Measurements from ENCODE around the gene MPZL3. TPM values are rescaled to one million over a fixed set of nuclear protein-coding genes. Genes with fewer than 3 reads are reported as not detected.
A peak's percentile ranks its signal among the peaks of the same experiment; 100 is the strongest.
"Not testable (repeated sequence)": the region's sequence is repeated elsewhere in the genome, so short reads cannot be mapped to it uniquely, and the experiment has no call there.

MPZL3 gene
- total RNA-seq, 3 donors from 2014 or later = 0.64 to 23.0 (median 13.1) TPM

DNA sequence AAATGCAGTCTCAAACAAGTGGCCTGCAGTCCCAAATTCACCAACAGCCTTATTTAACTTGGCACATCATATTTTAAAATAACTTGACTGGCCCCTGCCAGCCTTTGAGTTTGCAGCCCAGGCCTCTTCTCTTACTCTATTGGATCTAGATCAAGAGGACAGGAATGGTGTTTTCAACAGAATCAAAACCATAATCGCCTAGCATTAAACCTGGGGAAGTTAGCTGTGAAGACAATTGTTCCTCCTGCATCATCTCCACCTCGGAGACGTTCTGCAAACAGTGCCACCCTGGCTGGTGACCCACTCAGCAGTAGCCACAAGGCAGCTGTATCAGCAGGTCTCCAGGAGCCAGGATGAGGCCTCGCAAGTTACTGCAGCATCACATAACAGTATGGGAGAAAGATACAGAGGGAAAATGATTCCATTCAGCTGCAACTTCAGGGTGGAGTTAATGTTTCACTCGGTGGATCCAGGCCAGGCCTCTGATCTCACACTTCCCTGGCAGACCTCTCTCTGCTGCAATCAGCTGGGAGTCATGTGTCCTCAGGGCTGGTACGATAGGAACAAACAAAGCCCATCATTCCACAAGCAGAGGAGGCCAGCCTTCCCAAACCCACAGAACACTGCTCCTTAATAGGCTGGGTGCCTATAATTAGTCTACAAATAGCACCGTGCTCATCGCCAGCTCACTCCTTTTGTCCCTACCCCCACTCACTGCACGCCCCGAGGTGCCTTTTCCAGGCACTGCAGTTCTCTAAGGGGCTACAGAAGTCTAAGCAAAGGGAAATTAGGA is 57.1 kb downstream of the MPZL3 start:
- Histone ChIP-seq H3K9me3 (no peaks in the 10 kb centered on the region), H3K4me3 (no peak overlapping the region), H3K36me3 (no peaks in the 10 kb centered on the region), H3K4me1 (no peaks in the 10 kb centered on the region), H3K27ac (peak overlapping the region in 1 of 2 donors; percentile 67), H3K27me3 (no peaks in the 10 kb centered on the region)
- DNase-seq (ENCODE audit: low spot score in 2 of 2) = peak; percentile 45 to 60
- TF ChIP-seq, protein P1, sequence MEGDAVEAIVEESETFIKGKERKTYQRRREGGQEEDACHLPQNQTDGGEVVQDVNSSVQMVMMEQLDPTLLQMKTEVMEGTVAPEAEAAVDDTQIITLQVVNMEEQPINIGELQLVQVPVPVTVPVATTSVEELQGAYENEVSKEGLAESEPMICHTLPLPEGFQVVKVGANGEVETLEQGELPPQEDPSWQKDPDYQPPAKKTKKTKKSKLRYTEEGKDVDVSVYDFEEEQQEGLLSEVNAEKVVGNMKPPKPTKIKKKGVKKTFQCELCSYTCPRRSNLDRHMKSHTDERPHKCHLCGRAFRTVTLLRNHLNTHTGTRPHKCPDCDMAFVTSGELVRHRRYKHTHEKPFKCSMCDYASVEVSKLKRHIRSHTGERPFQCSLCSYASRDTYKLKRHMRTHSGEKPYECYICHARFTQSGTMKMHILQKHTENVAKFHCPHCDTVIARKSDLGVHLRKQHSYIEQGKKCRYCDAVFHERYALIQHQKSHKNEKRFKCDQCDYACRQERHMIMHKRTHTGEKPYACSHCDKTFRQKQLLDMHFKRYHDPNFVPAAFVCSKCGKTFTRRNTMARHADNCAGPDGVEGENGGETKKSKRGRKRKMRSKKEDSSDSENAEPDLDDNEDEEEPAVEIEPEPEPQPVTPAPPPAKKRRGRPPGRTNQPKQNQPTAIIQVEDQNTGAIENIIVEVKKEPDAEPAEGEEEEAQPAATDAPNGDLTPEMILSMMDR (IDR thresholded peaks at IDR 0.05) = no peak
- TF ChIP-seq POLR2A (IDR thresholded peaks at IDR 0.05) (no peak), POLR2AphosphoS5 (IDR thresholded peaks at IDR 0.05) (peak in 1 of 3 donors; percentile 43)
- intact Hi-C loops (cut with DNase I; ENCODE audit: low total_unique reads) = loop anchor here (5.0 kb wide), 1 partner anchor 58 kb away; no protein-coding TSS in a partner anchor

GRCh38 chr11:118193910-118194566 is 58.1 kb downstream of the MPZL3 start:
- H3K9me3 ChIP-seq = no peaks in the 10 kb centered on the region
- TF ChIP-seq POLR2A (IDR thresholded peaks at IDR 0.05) (no peak), POLR2AphosphoS5 (IDR thresholded peaks at IDR 0.05) (no peak)
- TF ChIP-seq, protein P1 (IDR thresholded peaks at IDR 0.05) = no peak
- H3K27ac ChIP-seq = no peak overlapping the region
- H3K4me1 ChIP-seq = no peaks in the 10 kb centered on the region
- no peaks in the 10 kb centered on the region for H3K27me3 ChIP-seq
- DNase-seq (ENCODE audit: low spot score in 2 of 2) = no peak
- intact Hi-C loops (cut with DNase I; ENCODE audit: low total_unique reads) = no loop called here
- H3K36me3 ChIP-seq = no peaks in the 10 kb centered on the region
- no peak overlapping the region for H3K4me3 ChIP-seq

DNA sequence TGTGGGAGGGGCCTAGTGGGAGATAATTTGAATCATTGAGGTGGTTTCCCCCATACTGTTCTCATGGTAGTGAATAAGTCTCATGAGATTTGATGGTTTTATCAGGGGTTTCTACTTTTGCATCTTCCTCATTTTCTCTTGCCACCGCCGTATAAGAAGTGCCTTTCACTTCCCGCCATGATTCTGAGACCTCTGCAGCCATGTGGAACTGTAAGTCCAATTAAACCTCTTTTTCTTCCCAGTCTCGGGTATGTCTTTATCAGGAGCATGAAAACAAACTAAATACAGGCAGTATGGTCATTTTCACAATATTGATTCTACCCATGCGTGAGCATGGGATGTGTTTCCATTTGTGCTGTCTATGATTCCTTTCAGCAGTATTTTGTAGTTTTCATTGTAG is 59.3 kb downstream of the MPZL3 start:
- H3K9me3 ChIP-seq; intact Hi-C loops (cut with DNase I; ENCODE audit: low total_unique reads); H3K36me3 ChIP-seq: not testable (repeated sequence)

GRCh38 chr11:118190942-118191506 is 61.1 kb downstream of the MPZL3 start:
- H3K27me3 ChIP-seq; DNase-seq (ENCODE audit: low spot score in 2 of 2); H3K9me3 ChIP-seq; intact Hi-C loops (cut with DNase I; ENCODE audit: low total_unique reads); H3K36me3 ChIP-seq; H3K4me1 ChIP-seq; H3K4me3 ChIP-seq; H3K27ac ChIP-seq: not testable (repeated sequence)

More for the DNA sequence above, 59.3 kb downstream of the MPZL3 start:
- not testable (repeated sequence) for H3K27me3 ChIP-seq; DNase-seq (ENCODE audit: low spot score in 2 of 2); H3K4me1 ChIP-seq; H3K27ac ChIP-seq; H3K4me3 ChIP-seq

DNA sequence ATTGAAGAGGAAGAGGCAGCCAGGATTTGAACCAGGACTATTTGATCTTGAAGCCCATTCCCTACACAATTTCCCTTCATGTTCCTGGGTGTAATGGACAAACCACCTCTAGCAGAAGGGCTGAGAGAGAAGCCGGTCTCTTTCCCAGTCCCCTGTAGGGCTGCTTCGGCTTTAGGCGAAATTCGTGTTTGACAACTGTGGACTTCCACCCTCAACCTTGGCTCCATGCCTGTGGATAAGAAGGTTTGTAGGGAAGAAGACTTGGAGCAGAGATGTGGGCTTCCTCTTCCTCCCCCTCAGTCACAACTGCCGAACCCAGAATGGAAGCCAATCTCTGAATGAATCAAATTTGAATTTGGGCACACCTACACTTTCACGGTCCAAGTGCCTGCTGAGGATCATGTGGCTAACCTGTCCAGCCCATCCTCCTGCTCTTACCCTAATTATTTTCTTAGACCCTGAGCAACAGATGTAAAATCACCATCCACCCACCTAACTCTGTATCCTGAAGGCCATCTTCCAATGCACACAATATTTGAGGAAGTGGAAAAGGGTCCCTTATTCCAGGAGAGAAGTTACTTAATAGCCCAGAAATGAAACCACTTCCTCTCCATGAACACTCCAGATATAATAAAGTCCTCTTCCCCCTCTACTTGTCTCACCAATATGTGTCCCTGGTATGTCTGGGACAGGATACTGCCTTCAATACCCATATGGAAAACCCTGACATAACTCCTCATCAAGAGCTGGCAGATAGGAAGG is 65.6 kb downstream of the MPZL3 start:
- Histone ChIP-seq H3K36me3 (no peaks in the 10 kb centered on the region), H3K27me3 (no peaks in the 10 kb centered on the region), H3K4me1 (no peaks in the 10 kb centered on the region), H3K9me3 (no peaks in the 10 kb centered on the region), H3K4me3 (no peak overlapping the region), H3K27ac (no peak overlapping the region)
- no peak for DNase-seq (ENCODE audit: low spot score in 2 of 2)
- intact Hi-C loops (cut with DNase I; ENCODE audit: low total_unique reads) = no loop called here
- TF ChIP-seq POLR2AphosphoS5 (IDR thresholded peaks at IDR 0.05) (no peak), POLR2A (IDR thresholded peaks at IDR 0.05) (no peak)
- TF ChIP-seq, protein P1 (IDR thresholded peaks at IDR 0.05) = no peak
